HG02943 (cell line): Measurements from ENCODE around the gene TACC3.

Experiments
- ATAC-seq: cut with Tn5 transposase; IDR thresholded peaks from one replicate; pipeline ENCODE4 v1.9.1; 2021; ENCODE audit warnings: mild to moderate bottlenecking, low read depth, moderate library complexity; ENCODE audit not compliant: unreplicated experiment

Gene TACC3

DNA sequence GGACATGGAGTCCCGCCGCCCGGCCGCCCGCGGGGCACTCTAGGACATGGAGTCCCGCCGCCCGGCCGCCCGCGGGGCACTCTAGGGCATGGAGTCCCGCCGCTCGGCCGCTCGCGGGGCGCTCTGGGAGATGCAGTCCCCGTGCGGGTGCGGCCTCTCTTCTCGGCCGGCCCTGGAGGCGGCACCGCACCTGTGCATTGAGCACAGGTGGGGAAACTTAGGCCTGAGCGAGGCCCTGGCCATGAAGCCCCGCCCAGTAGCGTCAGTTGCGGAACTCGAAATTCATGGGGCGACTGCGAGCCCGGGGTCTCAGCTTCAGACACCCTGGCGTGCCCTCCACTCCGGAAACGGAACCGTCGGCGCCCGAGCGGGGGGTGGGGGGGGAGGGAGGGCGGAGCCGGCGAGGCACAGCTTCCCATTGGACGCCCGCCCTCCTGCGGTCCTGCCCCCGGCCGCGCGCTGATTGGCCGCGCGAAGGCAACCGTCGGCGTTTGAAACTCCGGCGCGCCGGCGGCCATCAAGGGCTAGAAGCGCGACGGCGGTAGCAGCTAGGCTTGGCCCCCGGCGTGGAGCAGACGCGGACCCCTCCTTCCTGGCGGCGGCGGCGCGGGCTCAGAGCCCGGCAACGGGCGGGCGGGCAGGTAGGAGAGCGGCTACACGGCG is at the start of gene TACC3, which contains the start of gene TMEM129:
TACC3 (plus strand) TSS at position 519 of the 663 bp plus-strand sequence. CDS start 1,901 bp downstream, outside the sequence.
TMEM129 (minus strand) TSS at position 321 of the 663 bp plus-strand sequence. CDS start 486 bp downstream, outside the sequence.
- ATAC-seq, result peak; percentile 78

DNA sequence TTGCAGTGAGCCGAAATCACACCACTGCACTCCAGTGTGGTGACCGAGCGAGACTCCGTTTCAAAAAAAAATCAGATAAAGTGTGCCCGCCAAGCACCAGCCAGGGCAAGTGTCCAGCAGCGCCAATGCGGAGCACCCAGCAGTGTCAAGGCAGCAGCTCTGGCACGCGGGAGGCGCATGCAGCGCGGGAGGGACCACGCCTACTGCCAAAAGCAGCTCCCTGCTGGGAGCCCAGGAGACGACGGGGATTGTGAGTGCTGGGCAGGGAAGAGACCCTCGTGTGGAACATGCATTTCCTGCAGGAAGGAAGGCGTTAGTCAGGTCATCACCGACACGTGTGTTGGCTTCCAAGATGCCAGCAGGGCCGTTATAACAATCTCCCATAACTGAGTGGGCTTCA is 47.6 kb upstream of the TACC3 start:
- ATAC-seq, result no peak

DNA sequence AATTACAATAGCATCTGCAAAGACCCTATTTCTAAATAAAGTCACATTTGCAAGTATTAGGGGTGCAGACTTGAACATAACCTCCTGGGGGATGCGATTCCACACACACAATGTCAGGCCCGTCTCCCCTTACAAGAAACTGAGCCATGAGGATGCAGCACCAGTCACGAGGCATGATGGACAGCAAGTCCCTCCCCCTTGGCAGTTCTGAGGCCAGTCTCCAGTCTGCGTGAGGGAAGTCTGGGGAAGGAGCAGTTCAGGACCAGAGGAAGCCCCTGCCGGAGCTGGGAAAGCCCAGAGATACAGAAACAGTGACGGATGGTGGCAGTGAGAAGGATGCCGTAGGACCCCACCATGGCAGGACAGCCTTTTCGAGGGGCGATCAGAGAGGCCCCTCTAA is 46.6 kb upstream of the TACC3 start:
- no peak for ATAC-seq

DNA sequence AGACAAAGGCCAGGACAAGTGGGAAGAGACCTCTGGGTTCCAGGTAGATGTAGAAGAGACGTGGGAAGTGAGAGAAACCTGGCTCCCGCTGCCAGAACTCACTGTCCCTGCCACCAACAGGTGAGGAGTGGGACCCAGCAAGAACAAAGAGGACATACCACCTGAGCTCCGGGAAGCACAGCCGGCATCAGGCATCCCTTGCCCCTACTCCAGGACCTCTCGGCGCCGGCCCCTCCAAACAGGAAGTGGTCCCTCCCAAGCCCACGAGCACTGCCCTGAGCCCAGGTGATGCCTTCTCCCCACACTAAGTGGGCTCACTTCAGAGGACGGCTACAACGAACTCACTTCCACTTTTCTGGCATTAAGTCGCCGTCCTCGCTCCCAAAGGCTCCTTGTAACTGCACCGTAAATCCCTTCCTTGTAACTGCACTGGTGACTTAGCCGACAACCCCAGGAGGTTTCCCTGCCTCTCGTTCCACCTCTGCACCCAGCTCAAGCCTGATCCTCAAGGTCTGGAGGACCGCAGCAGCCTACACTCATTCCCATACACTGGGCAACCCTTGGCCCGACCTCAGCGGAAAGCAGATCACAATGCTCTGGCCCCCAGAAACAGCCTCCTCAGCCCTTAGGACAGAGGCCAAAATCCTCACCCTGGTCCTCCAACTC is 46.1 kb upstream of the TACC3 start:
- no peak for ATAC-seq

DNA sequence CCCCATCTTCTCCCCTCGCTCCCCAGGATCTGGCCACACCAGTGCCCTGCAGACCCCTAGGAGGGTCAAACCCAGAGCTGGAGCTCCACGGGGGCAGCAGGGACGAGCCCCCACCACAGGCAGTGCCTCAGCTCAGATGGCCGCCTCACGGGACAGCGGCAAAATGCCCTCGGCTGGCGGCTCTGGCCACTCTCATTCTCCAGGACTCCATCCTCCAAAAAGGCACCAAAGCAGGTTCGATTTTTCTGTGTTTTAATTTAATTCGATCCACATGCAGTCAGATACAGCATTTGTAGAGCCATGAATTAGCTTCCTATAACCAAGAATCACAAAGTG is 45.6 kb upstream of the TACC3 start:
- ATAC-seq, result no peak

DNA sequence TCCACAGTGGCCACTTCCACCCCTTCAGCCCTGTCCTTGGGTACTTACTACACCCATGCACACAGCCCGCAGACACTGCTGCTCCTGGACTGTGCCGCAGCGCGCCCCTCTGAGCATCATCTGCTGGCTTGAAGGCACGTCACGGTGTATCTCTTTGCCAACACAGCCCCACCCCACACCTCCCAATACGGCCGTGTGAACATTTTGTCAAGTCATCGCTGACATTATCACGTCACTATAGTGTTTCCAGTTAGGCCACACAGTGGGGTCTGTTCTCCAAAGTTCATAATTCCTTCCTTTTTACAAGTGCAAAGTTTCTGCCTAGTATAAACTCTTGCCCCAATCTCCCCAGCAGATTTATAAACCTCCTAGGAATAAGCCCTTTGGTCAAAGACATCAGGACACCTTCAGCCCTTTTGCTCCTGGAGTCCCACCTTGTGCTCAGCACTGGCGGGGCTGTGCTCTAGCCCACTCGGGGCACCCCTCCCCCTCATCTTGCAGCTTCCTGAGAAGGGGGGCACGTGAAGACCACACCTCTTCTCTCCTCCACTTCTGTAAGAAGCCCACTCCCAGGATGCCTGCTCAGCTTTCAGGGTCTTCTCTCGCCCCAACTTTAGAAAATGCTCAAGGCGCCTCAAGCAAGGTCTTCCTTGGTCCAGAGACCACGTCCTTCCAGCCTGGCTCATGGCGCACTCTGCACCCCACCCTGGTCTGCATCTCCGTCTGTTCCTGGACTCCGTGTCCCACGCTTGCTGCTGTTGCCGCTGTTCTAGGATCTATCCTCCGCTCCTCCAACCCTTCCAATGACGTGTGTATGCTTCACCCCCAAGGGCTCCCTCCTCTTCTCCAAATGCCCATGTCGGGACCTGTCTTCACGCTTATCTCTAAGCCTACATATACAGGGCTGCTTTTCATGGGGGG is 44.5 kb upstream of the TACC3 start:
- ATAC-seq, result no peak

DNA sequence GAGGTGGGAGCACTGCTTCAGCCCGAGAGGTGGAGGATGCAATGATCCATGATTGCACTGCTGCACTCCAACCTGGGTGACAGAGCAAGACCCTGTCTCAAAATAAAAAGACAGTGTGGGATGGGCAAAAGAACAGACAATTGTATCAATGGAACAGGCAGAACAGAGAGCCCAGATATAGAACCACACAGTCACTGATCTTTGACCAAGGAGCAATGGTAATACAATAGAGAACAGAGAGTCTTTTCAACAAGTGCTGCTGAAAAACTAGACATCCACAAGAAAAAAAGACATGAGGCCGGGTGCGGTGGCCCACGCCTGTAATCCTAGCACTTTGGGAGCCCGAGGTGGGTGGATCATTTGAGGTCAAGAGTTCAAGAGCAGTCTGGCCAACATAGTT is 43.1 kb upstream of the TACC3 start:
- ATAC-seq, result no peak

DNA sequence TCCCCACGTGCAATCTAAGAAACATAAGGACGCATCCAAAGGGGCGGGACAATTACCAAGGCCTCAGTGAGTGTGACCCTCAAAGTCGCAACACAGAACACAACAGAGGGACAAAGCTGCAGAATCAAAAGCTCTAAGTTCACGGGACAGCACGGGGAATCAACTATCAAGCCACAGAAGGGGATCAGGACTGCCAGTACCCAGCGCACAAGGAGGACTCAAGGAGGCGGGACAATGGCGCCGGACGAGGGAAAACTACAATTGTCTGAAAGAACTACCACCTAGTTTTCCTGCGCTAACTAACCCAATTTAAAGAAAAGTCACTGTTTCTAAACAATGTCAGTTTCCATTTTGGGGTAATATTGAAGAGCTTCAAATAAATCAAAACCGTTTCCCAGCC is 38.5 kb upstream of the TACC3 start:
- no peak for ATAC-seq

DNA sequence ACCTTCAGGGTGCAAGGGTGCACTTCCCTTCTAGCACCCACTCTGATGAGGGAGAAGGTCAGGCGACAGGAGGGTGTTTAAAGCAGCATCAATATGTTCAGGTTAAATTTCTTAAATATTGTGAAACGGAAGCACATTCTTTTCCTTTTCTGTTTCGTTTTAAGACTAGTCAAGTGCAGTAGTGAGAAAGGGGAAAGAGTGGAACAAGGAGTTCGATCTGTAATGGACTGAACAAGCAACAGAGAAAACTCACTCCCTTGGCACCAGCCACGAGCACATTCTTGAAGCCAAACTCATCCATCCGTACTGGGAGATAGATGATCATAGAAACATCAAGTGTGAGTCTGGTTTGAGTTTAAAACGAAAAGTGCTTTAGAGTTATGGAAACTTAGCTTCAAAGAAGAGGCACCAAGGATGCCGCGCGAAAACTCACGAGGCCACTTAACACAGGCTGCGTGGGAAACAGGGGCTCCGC is 38.0 kb upstream of the TACC3 start:
- no peak for ATAC-seq

DNA sequence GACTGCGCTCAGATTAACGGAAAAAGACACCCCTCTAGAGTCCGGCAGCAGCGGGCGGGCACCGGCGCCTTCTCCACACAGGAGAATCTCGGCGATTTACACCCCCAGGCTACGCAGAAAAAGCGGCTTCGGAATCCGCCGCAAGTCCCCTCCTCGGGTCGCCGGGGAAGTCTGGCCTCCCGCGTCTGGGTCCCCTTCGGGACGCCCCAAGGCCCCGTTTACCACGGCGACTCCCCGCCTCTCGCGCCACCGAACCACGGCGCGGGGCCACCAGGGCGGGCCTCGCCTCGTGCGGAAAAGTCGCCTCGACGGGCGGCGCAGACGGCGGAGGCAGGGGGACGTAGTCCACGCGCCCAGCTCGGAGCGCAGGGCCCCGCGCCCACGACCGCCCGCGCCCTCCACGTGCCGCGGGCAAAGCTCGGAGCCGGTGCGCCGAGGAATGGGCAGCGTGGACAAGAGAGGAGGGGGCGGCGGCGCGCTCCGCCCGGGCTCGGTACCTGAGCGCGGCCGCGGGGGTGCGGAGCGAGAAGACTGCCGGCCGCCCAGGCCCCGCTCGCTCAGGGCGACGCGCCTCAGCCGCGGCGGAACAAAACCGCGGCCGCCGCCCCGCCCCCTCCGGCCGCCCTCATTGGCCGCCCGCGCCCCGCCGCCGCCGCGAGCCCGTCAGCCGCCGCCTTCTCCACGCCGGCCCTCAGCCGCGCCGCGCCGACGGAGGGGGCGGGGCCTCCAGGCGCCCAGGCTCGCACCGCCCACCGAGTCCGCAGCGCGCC is 37.4 kb upstream of the TACC3 start, which contains the start of gene FAM53A:
FAM53A (minus strand) TSS at position 578 of the 770 bp plus-strand sequence. CDS start 15,572 bp downstream, outside the sequence.
- ATAC-seq, result peak; percentile 86

DNA sequence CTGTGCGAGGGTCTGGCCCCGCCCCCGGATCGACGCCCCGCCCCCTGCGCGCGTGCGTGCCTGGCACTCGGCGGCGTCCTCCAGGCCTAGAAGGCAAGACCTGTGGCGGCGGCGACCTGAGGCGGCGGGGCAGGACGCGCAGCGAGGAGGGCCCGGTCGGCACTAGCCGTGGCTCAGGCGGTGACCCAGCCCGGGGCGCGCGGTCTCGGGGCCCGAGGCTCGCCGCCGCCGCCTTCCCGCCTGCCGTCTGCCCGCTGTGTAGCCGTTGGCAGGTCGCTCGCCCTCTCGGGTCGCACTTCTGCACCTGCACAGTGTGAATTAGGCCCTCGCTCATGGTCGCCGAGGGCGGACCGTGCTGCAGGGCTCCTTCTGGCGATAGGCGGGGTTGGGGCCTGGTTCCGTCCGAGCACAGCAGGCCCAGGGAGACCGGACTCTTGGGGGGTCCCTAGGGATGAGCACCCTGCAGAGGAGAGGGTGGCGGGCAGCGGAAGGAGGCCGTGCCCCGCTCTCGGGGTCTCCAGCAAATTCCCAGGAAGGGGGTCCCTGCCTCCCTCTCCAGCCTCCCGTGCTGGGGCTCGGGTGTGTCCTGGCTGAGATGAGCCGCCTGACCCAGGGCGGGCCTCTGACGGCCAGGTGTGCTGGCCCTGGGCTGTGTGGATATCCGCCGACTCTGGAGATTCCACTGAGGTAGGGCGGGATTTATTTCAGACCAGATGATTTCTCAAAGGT is 36.7 kb upstream of the TACC3 start:
- ATAC-seq, result peak; percentile 18

DNA sequence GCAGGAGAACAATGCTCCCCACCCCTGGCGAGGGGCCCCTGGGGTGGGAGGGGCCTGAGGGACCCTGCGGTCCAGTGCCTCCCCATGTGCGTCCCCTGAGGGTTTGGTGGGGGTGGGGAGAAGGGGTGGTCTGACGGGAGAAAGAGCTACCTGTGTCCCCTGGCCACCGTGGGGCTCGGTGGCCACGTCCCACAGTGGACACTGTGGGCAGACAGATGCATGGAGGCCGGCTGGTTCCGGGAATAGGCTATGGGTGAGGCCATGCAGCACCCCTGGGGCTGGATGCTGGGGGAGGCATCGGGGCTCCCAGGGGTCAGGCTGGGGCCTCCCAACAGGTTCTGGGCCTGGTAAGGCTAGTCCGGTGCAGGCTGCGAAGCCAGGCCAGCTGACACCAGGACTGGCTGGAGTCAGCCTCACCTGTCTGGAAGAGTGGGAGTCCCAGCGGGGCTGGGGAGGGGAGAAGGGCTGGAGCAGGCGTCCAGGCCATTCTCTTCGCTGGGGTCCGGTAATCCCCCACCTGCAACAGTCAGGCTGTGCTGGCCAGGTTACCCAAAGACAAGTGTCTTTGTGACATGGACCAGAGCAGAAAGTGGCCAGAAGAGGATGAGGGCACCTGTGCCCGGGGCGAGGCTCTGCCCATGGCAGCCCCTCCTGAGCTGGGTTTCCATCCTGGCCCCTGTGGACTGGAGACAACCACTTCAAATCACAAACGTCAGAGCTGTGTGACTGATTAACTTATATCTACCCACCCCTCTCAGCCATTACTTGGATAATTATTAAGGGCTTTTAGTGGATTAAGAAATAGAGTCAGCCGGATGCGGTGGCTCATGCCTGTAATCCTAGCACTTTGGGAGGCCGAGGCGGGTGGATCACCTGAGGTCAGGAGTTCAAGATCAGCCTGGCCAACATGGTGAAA is 35.8 kb upstream of the TACC3 start:
- no peak for ATAC-seq

DNA sequence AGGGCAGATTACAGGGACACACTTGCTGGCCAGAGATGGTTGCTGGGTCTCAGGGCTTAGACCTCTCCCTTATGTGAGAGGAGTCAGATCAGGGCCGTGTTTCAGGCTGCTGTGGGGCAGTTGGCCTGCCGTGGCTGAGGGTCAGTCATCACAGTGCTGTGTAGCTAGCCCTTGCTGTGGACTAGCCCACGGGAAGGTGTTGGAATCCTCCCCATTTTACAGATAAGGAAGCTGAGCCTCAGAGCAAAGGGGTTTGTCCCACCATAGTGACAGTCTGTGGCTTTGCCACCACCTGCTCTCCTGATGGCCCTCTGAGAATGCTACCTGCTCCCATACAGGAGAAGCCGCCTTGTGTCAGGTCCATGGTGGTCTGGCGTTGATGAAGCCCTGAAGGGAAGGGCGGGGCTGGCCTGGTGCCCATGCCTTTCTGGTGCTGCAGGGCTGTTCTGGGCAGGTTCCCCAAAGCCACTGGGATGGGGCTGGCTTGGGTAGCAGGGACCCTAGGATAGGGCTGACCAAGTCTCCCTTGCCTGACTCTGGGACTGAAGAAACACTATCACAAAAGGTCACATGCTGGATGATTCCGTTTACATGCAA is 34.8 kb upstream of the TACC3 start:
- ATAC-seq, result no peak

DNA sequence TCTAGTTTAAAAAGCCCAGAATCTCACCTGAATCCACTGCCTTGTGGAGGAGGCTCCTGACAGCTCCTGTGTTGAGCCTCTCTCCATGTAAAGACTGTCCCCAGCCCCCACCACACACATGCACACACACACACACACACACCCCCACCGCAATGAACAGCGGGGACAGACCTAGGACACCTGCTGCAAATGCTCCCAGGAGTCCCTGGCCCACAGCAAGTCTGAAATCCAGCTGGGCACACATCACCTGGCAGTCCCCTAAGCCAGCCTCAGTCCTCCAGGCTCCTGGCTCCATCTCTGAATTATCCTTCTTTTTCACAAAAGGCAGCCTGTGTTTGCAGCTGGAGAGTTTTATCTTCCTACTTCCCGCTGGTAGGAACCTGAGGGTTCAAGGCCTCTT is 30.6 kb upstream of the TACC3 start:
- no peak for ATAC-seq

DNA sequence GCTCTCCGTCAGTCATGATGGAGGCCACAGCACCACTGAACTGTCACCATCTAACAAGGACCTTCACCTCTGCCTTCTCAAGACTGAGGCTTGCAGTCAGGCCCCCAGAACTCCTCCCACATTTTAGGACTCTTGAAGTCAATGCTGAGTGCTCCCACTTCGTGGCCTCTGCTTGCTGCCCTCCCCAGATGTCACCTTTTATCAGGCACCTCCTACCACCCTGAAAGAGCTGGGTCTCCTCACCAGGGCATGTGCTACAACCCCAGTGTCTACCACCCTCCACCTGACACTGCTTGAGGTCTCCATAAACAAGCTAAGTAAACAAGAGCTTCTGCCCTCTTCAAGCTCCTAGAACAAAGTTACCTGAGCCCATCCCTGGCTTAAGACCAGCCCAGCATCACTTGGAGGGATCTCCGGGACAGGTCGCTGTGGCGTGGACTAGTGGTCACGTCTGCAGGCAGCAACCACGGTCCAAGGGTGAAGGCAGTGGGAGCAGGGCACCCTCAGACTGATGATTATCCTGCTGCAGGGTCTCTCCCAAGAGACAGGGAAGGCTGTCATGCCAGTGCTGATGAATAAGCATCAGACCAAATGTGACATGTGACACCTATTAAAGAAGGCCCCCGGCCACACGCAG is 29.5 kb upstream of the TACC3 start:
- no peak for ATAC-seq

DNA sequence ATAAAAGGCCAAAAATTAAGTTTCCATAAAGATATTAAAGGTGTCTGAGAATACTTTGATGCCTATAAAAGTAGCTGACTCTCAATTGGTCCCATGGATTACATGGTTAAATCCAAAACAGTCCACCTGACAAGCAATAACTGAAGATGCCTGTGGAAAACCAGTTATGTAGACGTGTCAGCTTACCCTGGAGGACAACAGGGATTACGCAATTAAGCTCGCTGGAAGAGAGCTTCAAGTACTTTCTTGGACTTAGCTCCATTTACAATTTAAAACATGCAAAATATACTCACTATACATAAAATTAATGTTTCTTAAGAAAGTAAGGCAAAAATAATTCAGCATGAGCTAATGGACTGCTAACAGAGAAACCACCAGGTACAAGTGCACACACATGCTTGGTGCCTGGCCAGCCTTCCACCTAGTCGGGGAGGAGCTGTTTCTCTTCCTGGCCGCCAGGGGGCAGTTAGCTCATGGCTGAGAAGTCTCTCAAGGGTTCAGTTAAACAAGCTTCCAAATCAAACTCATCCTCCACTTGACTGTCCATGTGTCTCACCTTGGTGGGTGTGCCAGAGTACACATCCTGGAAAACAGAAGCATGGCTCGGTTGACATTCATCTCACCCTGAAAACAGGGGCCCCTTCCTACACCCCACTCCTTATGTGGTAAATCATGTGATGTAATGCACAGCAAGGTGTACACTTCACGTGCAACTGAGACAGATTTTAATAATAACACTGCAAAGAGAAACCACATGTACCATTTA is 28.0 kb upstream of the TACC3 start:
- ATAC-seq, result no peak

DNA sequence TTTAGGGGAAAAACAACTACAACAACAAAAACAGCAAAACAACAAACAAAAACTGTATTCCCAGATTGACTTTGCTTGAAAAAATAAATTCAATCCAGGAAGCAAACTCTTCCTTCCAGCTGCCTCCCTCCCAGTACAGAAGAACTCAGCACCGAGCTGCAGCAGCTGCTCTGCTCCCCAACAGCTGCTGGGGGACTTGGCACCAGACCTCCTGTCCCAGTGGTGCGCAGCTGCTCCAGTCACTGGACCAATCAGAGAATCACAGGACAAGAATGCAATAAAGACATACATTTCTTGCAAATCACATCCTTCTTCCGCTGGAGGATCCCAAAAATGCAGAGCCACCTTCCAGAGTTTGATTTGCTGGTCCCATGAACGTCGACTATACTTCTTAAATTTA is 25.4 kb upstream of the TACC3 start:
- ATAC-seq, result no peak
